Endothelial cell (in vitro differentiated cells): ENCODE results near the gene CFAP65. TPM values are rescaled to one million over a fixed set of nuclear protein-coding genes. Genes with fewer than 3 reads are reported as not detected.

Experiments
- DNase-seq: peaks from one replicate; pipeline ENCODE4 v3.0.0; 2021; ENCODE audit warnings: low spot score
- H3K27ac Mint-ChIP-seq: one replicate; pipeline ENCODE4 v1.8.0; 2021; ENCODE audit warnings: mixed read lengths, inconsistent platforms; ENCODE audit not compliant: unreplicated experiment
- H3K27me3 Mint-ChIP-seq: one replicate; pipeline ENCODE4 v1.8.0; 2021; ENCODE audit warnings: mild to moderate bottlenecking, moderate library complexity, mixed read lengths, inconsistent platforms; ENCODE audit not compliant: unreplicated experiment
- H3K36me3 Mint-ChIP-seq: one replicate; pipeline ENCODE4 v1.8.0; 2021; ENCODE audit warnings: mild to moderate bottlenecking, low read depth, mixed read lengths, inconsistent platforms; ENCODE audit not compliant: unreplicated experiment
- H3K4me1 Mint-ChIP-seq: one replicate; pipeline ENCODE4 v1.8.0; 2021; ENCODE audit warnings: mild to moderate bottlenecking, mixed read lengths, inconsistent platforms; ENCODE audit not compliant: unreplicated experiment
- H3K4me3 Mint-ChIP-seq: one replicate; pipeline ENCODE4 v1.8.0; 2021; ENCODE audit warnings: mild to moderate bottlenecking, mixed read lengths, inconsistent platforms; ENCODE audit not compliant: unreplicated experiment
- H3K9me3 Mint-ChIP-seq: one replicate; pipeline ENCODE4 v1.8.0; 2021; ENCODE audit warnings: mixed read lengths, inconsistent platforms; ENCODE audit not compliant: unreplicated experiment
- total RNA-seq: library from RNA; stranded (reverse); fragmentation: NEBNext Ultra II Directional; extraction: Animal tissue kit (Norgen Biotek cat#: 25700); gene quantifications from one replicate; pipeline ENCODE4 v1.2.1, GENCODE V29; 2021; ENCODE audit not compliant: unreplicated experiment
- TF ChIP-seq, protein P1 (sequence below): fragments of 200-600 bp; sonication (generic); IDR thresholded peaks from one replicate; pipeline ENCODE4 v1.5.0; 2021; ENCODE audit warnings: antibody characterized with exemption; ENCODE audit not compliant: unreplicated experiment

Gene CFAP65
- total RNA-seq, 1 donor from 2014 or later: 0.59 TPM

GRCh38 chr2:219031005-219031738 is 10.1 kb downstream of the CFAP65 start:
- peaks cover 2% of the 10 kb centered on the region for H3K27me3 Mint-ChIP-seq
- no peaks in the 10 kb centered on the region for H3K9me3 Mint-ChIP-seq
- TF ChIP-seq, protein P1, sequence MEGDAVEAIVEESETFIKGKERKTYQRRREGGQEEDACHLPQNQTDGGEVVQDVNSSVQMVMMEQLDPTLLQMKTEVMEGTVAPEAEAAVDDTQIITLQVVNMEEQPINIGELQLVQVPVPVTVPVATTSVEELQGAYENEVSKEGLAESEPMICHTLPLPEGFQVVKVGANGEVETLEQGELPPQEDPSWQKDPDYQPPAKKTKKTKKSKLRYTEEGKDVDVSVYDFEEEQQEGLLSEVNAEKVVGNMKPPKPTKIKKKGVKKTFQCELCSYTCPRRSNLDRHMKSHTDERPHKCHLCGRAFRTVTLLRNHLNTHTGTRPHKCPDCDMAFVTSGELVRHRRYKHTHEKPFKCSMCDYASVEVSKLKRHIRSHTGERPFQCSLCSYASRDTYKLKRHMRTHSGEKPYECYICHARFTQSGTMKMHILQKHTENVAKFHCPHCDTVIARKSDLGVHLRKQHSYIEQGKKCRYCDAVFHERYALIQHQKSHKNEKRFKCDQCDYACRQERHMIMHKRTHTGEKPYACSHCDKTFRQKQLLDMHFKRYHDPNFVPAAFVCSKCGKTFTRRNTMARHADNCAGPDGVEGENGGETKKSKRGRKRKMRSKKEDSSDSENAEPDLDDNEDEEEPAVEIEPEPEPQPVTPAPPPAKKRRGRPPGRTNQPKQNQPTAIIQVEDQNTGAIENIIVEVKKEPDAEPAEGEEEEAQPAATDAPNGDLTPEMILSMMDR: no peak
- H3K4me1 Mint-ChIP-seq: no peaks in the 10 kb centered on the region
- no peak overlapping the region for H3K27ac Mint-ChIP-seq
- DNase-seq: no peak
- H3K4me3 Mint-ChIP-seq: no peak overlapping the region
- H3K36me3 Mint-ChIP-seq: no peaks in the 10 kb centered on the region

- Mint-ChIP-seq H3K27me3 (peaks cover 2% of the 10 kb centered on the region), H3K36me3 (no peaks in the 10 kb centered on the region), H3K9me3 (no peaks in the 10 kb centered on the region), H3K4me3 (no peak overlapping the region), H3K27ac (no peak overlapping the region), H3K4me1 (no peaks in the 10 kb centered on the region)
- TF ChIP-seq, protein P1: no peak
- DNase-seq: no peak
Measured at GRCh38 chr2:219030177-219030940, 11.0 kb downstream of the CFAP65 start.

- Mint-ChIP-seq H3K4me3 (no peak overlapping the region), H3K4me1 (no peaks in the 10 kb centered on the region), H3K36me3 (no peaks in the 10 kb centered on the region), H3K27ac (no peak overlapping the region), H3K9me3 (no peaks in the 10 kb centered on the region), H3K27me3 (peaks cover 2% of the 10 kb centered on the region)
- peak; percentile 88 for DNase-seq
- TF ChIP-seq, protein P1: peak; percentile 95
Measured at GRCh38 chr2:219029829-219030165, 11.5 kb downstream of the CFAP65 start.

DNA sequence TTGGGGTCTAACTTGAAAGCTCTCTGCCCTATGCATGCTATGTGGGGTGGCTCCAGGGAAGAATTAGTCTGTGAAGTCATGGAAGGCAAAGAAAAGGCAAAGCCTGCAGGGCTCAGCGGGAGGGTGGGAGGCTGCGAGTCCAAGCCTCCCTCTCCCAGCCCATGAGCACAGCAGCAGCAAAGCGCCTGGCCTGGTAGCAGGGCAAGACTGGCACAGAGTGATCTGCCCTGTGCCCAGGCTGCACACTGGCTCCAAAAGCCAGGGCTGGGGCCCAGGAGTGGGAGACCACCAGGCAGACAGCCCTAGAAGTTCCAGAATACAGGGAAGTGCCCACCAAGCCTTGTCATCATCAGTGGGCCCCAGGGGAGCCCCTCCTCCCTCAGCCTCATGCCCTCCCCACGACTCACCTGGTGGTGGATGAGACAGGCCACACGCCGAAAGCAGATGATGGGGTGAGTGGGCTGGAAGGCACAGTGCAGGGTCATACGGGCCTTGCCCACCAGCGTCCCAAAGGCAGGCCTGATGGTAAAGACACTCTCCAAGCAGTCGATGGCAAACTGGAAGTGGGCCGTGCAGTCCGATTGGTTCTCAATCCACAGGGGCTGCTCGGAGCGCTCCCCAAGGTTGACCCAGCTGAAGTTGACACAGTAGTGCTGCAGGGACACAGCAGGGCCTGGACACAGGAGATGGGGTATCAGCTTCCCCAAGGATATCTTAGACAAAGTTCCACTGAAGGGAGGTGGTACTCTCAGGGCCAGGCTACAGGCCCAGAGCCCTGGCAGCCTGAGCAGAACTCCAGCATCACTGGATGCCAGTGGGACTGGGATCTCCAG is 12.1 kb downstream of the CFAP65 start:
- no peaks in the 10 kb centered on the region for H3K36me3 Mint-ChIP-seq
- DNase-seq: no peak
- H3K4me3 Mint-ChIP-seq: no peak overlapping the region
- peaks cover 2% of the 10 kb centered on the region for H3K27me3 Mint-ChIP-seq
- no peaks in the 10 kb centered on the region for H3K4me1 Mint-ChIP-seq
- H3K27ac Mint-ChIP-seq: no peak overlapping the region
- H3K9me3 Mint-ChIP-seq: no peaks in the 10 kb centered on the region
- TF ChIP-seq, protein P1: no peak
